IMR-90 (cell line): ENCODE results near the gene USP17L18. TPM values are rescaled to one million over a fixed set of nuclear protein-coding genes. Genes with fewer than 3 reads are reported as not detected.
"Not testable (repeated sequence)": the region's sequence is repeated elsewhere in the genome, so short reads cannot be mapped to it uniquely, and the experiment has no call there.

ENCODE experiments used
- ATAC-seq: fragments of 200-7000 bp; cut with Tn5 transposase; 2 replicates; pipeline ENCODE4 v1.9.1; 2020; ENCODE audit warnings: low read depth, mild to moderate bottlenecking, moderate library complexity
- Bru-seq: library from RNA; stranded (reverse); fragments of 400-500 nt; gene quantifications from one replicate; lab custom pipeline; 2021; lab: Mats Ljungman, UMichigan
- BruChase-seq, 2 experiments: library from RNA; stranded (reverse); fragments of 400-500 nt; gene quantifications; one replicate each; lab custom pipeline; 2021; lab: Mats Ljungman, UMichigan
- BruUV-seq: library from RNA; stranded (reverse); fragments of 400-500 nt; replicated peaks from 2 replicates; lab custom pipeline; 2021; lab: Mats Ljungman, UMichigan
- CTCF ChIA-PET: fragments of 300-600 bp; formaldehyde crosslinking; extraction: SDS; loops from one replicate; lab custom pipeline; 2021; ENCODE audit warnings: antibody characterized with exemption; lab: Yijun Ruan, JAX
- POLR2A ChIA-PET: fragments of 300-600 bp; sonication (Branson Sonifier 250); formaldehyde crosslinking; loops from one replicate; lab custom pipeline; 2022; ENCODE audit warnings: antibody characterized with exemption; ENCODE audit not compliant: unreplicated experiment; lab: Charles Lee
- DNase-seq: peaks from one replicate; pipeline ENCODE4 v3.0.0; 2013
- H2AFZ ChIP-seq: replicated peaks from 2 replicates; pipeline ENCODE3; 2013; ENCODE audit warnings: low read length, mild to moderate bottlenecking; ENCODE audit not compliant: poor library complexity
- H2AK5ac ChIP-seq: 2 replicates; pipeline ENCODE4 v1.6.1; 2013; ENCODE audit warnings: low read depth, low read length, inconsistent platforms
- H2AK9ac ChIP-seq: replicated peaks from 2 replicates; pipeline ENCODE3; 2013; ENCODE audit warnings: mild to moderate bottlenecking, low read depth, low read length, moderate library complexity; ENCODE audit not compliant: poor library complexity
- H2BK120ac ChIP-seq: 2 replicates; pipeline ENCODE4 v1.6.1; 2013; ENCODE audit warnings: low read depth, low read length, inconsistent platforms
- H2BK15ac ChIP-seq: 3 replicates; pipeline ENCODE4 v1.6.1; 2013; ENCODE audit warnings: low read depth, low read length, inconsistent platforms
- H2BK20ac ChIP-seq: 2 replicates; pipeline ENCODE4 v1.6.1; 2013; ENCODE audit warnings: low read depth, mild to moderate bottlenecking, inconsistent platforms, low read length, moderate library complexity
- H2BK5ac ChIP-seq: 2 replicates; pipeline ENCODE4 v1.6.1; 2013; ENCODE audit warnings: mild to moderate bottlenecking, low read depth, low read length, inconsistent platforms; ENCODE audit not compliant: poor library complexity, severe bottlenecking
- H3K14ac ChIP-seq: replicated peaks from 2 replicates; pipeline ENCODE4 v1.6.1; 2013; ENCODE audit warnings: low read depth, low read length, inconsistent platforms
- H3K18ac ChIP-seq: 2 replicates; pipeline ENCODE4 v1.6.1; 2013; ENCODE audit warnings: low read depth, low read length, control low read depth
- H3K23ac ChIP-seq: 2 replicates; pipeline ENCODE4 v1.6.1; 2013; ENCODE audit warnings: low read depth, low read length, inconsistent platforms
- H3K27ac ChIP-seq: 2 replicates; pipeline ENCODE4 v1.5.1; 2013; ENCODE audit warnings: mild to moderate bottlenecking, control low read depth, low read length; ENCODE audit not compliant: insufficient read depth
- H3K27me3 ChIP-seq: 2 replicates; pipeline ENCODE4 v1.6.1; 2013; ENCODE audit warnings: low read length; ENCODE audit not compliant: control insufficient read depth, insufficient read depth
- H3K36me3 ChIP-seq: 2 replicates; pipeline ENCODE4 v1.6.1; 2013; ENCODE audit warnings: low read length, mixed read lengths; ENCODE audit not compliant: control insufficient read depth, insufficient read depth
- H3K4ac ChIP-seq: 2 replicates; pipeline ENCODE4 v1.6.1; 2013; ENCODE audit warnings: low read depth, low read length, inconsistent platforms
- H3K4me1 ChIP-seq: 2 replicates; pipeline ENCODE4 v1.6.1; 2013; ENCODE audit warnings: low read length, mixed read lengths; ENCODE audit not compliant: control insufficient read depth, insufficient read depth
- H3K4me2 ChIP-seq: 2 replicates; pipeline ENCODE4 v1.6.1; 2013; ENCODE audit warnings: low read depth, mild to moderate bottlenecking, control low read depth, low read length, moderate library complexity
- H3K4me3 ChIP-seq: 2 replicates; pipeline ENCODE4 v1.5.1; 2013; ENCODE audit warnings: low read depth, mild to moderate bottlenecking, control low read depth, low read length, moderate library complexity; ENCODE audit not compliant: insufficient read depth
- H3K56ac ChIP-seq: 2 replicates; pipeline ENCODE4 v1.6.1; 2013; ENCODE audit warnings: low read length, inconsistent platforms; ENCODE audit not compliant: insufficient read depth; ENCODE audit errors: extremely low read depth
- H3K79me1 ChIP-seq, 2 experiments: 2 replicates each; pipeline ENCODE4 v1.6.1; 2013; ENCODE audit warnings: low read length in 2 of 2, inconsistent platforms in 1 of 2, low read depth in 1 of 2
- H3K9ac ChIP-seq: 2 replicates; pipeline ENCODE4 v1.6.1; 2013; ENCODE audit warnings: low read depth, low read length, control low read depth
- H3K9me1 ChIP-seq: 2 replicates; pipeline ENCODE4 v1.6.1; 2013; ENCODE audit warnings: low read length, inconsistent platforms; ENCODE audit not compliant: insufficient read depth
- H3K9me3 ChIP-seq: 2 replicates; pipeline ENCODE4 v1.6.1; 2013; ENCODE audit warnings: low read length; ENCODE audit not compliant: control insufficient read depth, insufficient read depth
- H4K20me1 ChIP-seq: 2 replicates; pipeline ENCODE4 v1.6.1; 2013; ENCODE audit warnings: low read length, inconsistent platforms; ENCODE audit not compliant: insufficient read depth
- H4K5ac ChIP-seq: 2 replicates; pipeline ENCODE4 v1.6.1; 2013; ENCODE audit warnings: mild to moderate bottlenecking, low read depth, low read length, control low read depth
- H4K8ac ChIP-seq, 2 experiments: 2 replicates each; pipeline ENCODE4 v1.6.1; 2013; ENCODE audit warnings: low read depth in 2 of 2, low read length in 2 of 2, control low read depth in 1 of 2, inconsistent platforms in 1 of 2
- H4K91ac ChIP-seq: 2 replicates; pipeline ENCODE4 v1.6.1; 2013; ENCODE audit warnings: low read depth, low read length, inconsistent platforms; ENCODE audit not compliant: insufficient read depth
- WGBS, 2 experiments: methylation state at CpG; one replicate each; pipeline versions ENCODE4 v1.1.5 to v1.1.7; 2013; ENCODE audit warnings: missing lambda C conversion rate in 2 of 2; ENCODE audit not compliant: insufficient read length in 1 of 2; ENCODE audit errors: extremely low coverage in 2 of 2; 5-methylcytosine and 5-hydroxymethylcytosine counted together
- dilution Hi-C: fragments of 300-500 bp; cut with HindIII; formaldehyde crosslinking; loops from one replicate; pipeline ENCODE4 v1.14.3; 2018; ENCODE audit warnings: low sequenced_read_pairs; ENCODE audit not compliant: unreplicated experiment
- in situ Hi-C: fragments of 300-500 bp; cut with MboI; formaldehyde crosslinking; loops from 3 replicates; pipeline ENCODE4 v1.14.3; 2019; ENCODE audit warnings: low sequenced_read_pairs, inconsistent platforms, mixed read lengths
- intact Hi-C: fragments of 100-400 bp; cut with micrococcal nuclease; formaldehyde crosslinking; loops from 2 replicates; pipeline ENCODE4 v1.10.0; 2022
- long read RNA-seq: library from polyadenylated mRNA; unstranded; transcript quantifications from one replicate; pipeline ENCODE4 v2.0.0, GENCODE V29; 2021; ENCODE audit not compliant: unreplicated experiment
- polyA plus RNA-seq, 3 experiments: library from polyadenylated mRNA; depleted of rRNA; stranded (reverse); fragments of >200 nt; gene quantifications; 2 replicates each; pipeline ENCODE4 v1.2.3, GENCODE V29; 2012; ENCODE audit warnings: low replicate concordance in 1 of 3
- total RNA-seq: library from RNA; depleted of rRNA; stranded (reverse); fragments of >200 nt; gene quantifications from 2 replicates; pipeline ENCODE4 v1.2.3, GENCODE V29; 2012; rRNA removed

Gene USP17L18, protein sequence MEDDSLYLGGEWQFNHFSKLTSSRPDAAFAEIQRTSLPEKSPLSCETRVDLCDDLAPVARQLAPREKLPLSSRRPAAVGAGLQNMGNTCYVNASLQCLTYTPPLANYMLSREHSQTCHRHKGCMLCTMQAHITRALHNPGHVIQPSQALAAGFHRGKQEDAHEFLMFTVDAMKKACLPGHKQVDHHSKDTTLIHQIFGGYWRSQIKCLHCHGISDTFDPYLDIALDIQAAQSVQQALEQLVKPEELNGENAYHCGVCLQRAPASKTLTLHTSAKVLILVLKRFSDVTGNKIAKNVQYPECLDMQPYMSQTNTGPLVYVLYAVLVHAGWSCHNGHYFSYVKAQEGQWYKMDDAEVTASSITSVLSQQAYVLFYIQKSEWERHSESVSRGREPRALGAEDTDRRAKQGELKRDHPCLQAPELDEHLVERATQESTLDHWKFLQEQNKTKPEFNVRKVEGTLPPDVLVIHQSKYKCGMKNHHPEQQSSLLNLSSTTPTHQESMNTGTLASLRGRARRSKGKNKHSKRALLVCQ
- total RNA-seq (not detected in 2 replicates), polyA plus RNA-seq (2012; rRNA removed) (not detected in 2 replicates), Bru-seq, nascent RNA (not detected), BruChase-seq, experiment 1, labeled RNA remaining after a 6-hour chase (not detected), BruChase-seq, experiment 2, labeled RNA remaining after a 2-hour chase (not detected)
- not detected in 2 replicates for polyA plus RNA-seq (2012; cell fraction: cytosol; rRNA removed)
- polyA plus RNA-seq (2012; cell fraction: nucleus; rRNA removed; ENCODE audit: low replicate concordance), result not detected in 2 replicates
- long read RNA-seq, result 0 reads

- H4K5ac ChIP-seq, dilution Hi-C loops: not testable (repeated sequence)
Measured at GRCh38 chr4:9247953-9248680, at the start of gene USP17L18. USP17L18 (plus strand) TSS chr4:9248630; CDS start chr4:9248630, 0 bp downstream.

GRCh38 chr4:9210357-9210756, 38.1 kb upstream of the USP17L18 start, which contains the start of gene USP17L10:
USP17L10 (plus strand) TSS chr4:9210657; CDS start chr4:9210657, 0 bp downstream.
- in situ Hi-C loops, H3K9me3 ChIP-seq, intact Hi-C loops, H4K8ac ChIP-seq, DNase-seq, POLR2A ChIA-PET, H3K9me1 ChIP-seq, H2BK15ac ChIP-seq, H3K79me1 ChIP-seq, H2AK9ac ChIP-seq, H2AFZ ChIP-seq, H4K5ac ChIP-seq, H2AK5ac ChIP-seq, H3K27ac ChIP-seq, H3K4ac ChIP-seq, H2BK5ac ChIP-seq, H3K9ac ChIP-seq, H2BK20ac ChIP-seq, H3K36me3 ChIP-seq, H3K4me2 ChIP-seq, H3K14ac ChIP-seq, H3K23ac ChIP-seq, dilution Hi-C loops, ATAC-seq, H3K18ac ChIP-seq, H3K27me3 ChIP-seq, BruUV-seq, H4K91ac ChIP-seq, H2BK120ac ChIP-seq, H4K20me1 ChIP-seq, H3K56ac ChIP-seq, H3K4me1 ChIP-seq, CTCF ChIA-PET, H3K4me3 ChIP-seq: not testable (repeated sequence)
- no CpG with 5 or more reads among the region's 13 CpGs for WGBS, 2 experiments

More at GRCh38 chr4:9247953-9248680, at the start of gene USP17L18:
- H4K20me1 ChIP-seq, H3K79me1 ChIP-seq, H3K4me3 ChIP-seq, H3K14ac ChIP-seq, BruUV-seq, H3K4me2 ChIP-seq, H4K8ac ChIP-seq, in situ Hi-C loops, H3K23ac ChIP-seq, H3K18ac ChIP-seq, ATAC-seq, POLR2A ChIA-PET, H2AK9ac ChIP-seq, H3K4me1 ChIP-seq, CTCF ChIA-PET, H2AK5ac ChIP-seq, H3K9me3 ChIP-seq, H3K36me3 ChIP-seq, H3K27ac ChIP-seq, H2BK15ac ChIP-seq, H3K56ac ChIP-seq, H2AFZ ChIP-seq, H3K9ac ChIP-seq, H3K9me1 ChIP-seq, intact Hi-C loops, H2BK5ac ChIP-seq, H2BK120ac ChIP-seq, H3K4ac ChIP-seq, H2BK20ac ChIP-seq, H3K27me3 ChIP-seq, H4K91ac ChIP-seq: not testable (repeated sequence)
- peak; percentile 11 for DNase-seq
- WGBS, 2 experiments, result 87% methylated on average over 4 of the region's 26 CpGs; no CpG with 5 or more reads in 1 of the 2 experiments
